Measurements from ENCODE around the gene TBC1D5. TPM values are rescaled to one million over a fixed set of nuclear protein-coding genes. Genes with fewer than 3 reads are reported as not detected.

TBC1D5 gene
- total RNA-seq, 2 donors from 2014 or later: 46.8 to 71.1 TPM

GRCh38 chr3:17583530-17583929 lies 158.9 kb downstream of the TBC1D5 start:
- ATAC-seq: no peak
- H3K27me3 ChIP-seq: no peaks in the 10 kb centered on the region
- WGBS, 2 donors: 90 to 94% methylated on average over 8 of the region's 8 CpGs

GRCh38 chr3:17581421-17582080 lies 160.9 kb downstream of the TBC1D5 start:
- H3K27ac ChIP-seq: no peak overlapping the region
- peaks cover 4% of the 10 kb centered on the region for H3K4me1 ChIP-seq
- no peak for TF ChIP-seq CTCF (IDR thresholded peaks at IDR 0.05)
- WGBS, 2 donors: 90 to 91% methylated on average over 4 of the region's 4 CpGs
- DNase-seq (no peak), ATAC-seq (no peak)
- no peaks in the 10 kb centered on the region for H3K27me3 ChIP-seq
- H3K9me3 ChIP-seq: no peaks in the 10 kb centered on the region
- intact Hi-C loops (cut with DNase I): no loop called here
- no peak overlapping the region for H3K4me3 ChIP-seq
- H3K36me3 ChIP-seq (replicated peaks in 1 of 2; ENCODE audit: insufficient read depth in 1 of 2, low read depth in 2 of 2): peaks cover 0 to 2% of the 10 kb centered on the region in 2 donors

More at GRCh38 chr3:17583530-17583929, 158.9 kb downstream of the TBC1D5 start:
- Histone ChIP-seq H3K4me3 (no peak overlapping the region), H3K36me3 (replicated peaks in 1 of 2; ENCODE audit: insufficient read depth in 1 of 2, low read depth in 2 of 2) (peaks cover 0 to 2% of the 10 kb centered on the region in 2 donors), H3K4me1 (peaks cover 4% of the 10 kb centered on the region), H3K9me3 (no peaks in the 10 kb centered on the region), H3K27ac (no peak overlapping the region)
- DNase-seq: no peak
- intact Hi-C loops (cut with DNase I): no loop called here
- TF ChIP-seq POLR2A (IDR thresholded peaks at IDR 0.05): no peak
- TF ChIP-seq CTCF (IDR thresholded peaks at IDR 0.05): no peak

- DNase-seq (no peak), ATAC-seq (no peak)
- Histone ChIP-seq H3K4me3 (no peak overlapping the region), H3K36me3 (replicated peaks in 1 of 2; ENCODE audit: insufficient read depth in 1 of 2, low read depth in 2 of 2) (peaks cover 0 to 2% of the 10 kb centered on the region in 2 donors), H3K9me3 (no peaks in the 10 kb centered on the region), H3K27ac (no peak overlapping the region), H3K27me3 (no peaks in the 10 kb centered on the region), H3K4me1 (peaks cover 4% of the 10 kb centered on the region)
- WGBS, 2 donors: 90 to 97% methylated on average over 4 of the region's 4 CpGs
- TF ChIP-seq POLR2A (IDR thresholded peaks at IDR 0.05) (no peak), CTCF (IDR thresholded peaks at IDR 0.05) (no peak)
- intact Hi-C loops (cut with DNase I): no loop called here
These were observed 161.5 kb downstream of the TBC1D5 start for GRCh38 chr3:17580901-17581300.

GRCh38 chr3:17579289-17580031 lies 163.0 kb downstream of the TBC1D5 start:
- WGBS, 2 donors: 62 to 67% methylated on average over 3 of the region's 3 CpGs
- Histone ChIP-seq H3K9me3 (no peaks in the 10 kb centered on the region), H3K27me3 (no peaks in the 10 kb centered on the region), H3K27ac (no peak overlapping the region), H3K4me1 (peaks cover 4% of the 10 kb centered on the region), H3K36me3 (replicated peaks in 1 of 2; ENCODE audit: insufficient read depth in 1 of 2, low read depth in 2 of 2) (peaks cover 0 to 2% of the 10 kb centered on the region in 2 donors), H3K4me3 (no peak overlapping the region)
- no peak for TF ChIP-seq CTCF (IDR thresholded peaks at IDR 0.05)
- TF ChIP-seq POLR2A (IDR thresholded peaks at IDR 0.05): no peak
- intact Hi-C loops (cut with DNase I): no loop called here
- DNase-seq: no peak
- no peak for ATAC-seq
